Activated naive CD8-positive, alpha-beta T cell treated with anti-CD3 and anti-CD28 coated beads, Interleukin-2, amount 50 U/mL, for 16 hours (primary cell): Measurements from ENCODE around the gene NEURL3.

ENCODE experiments used
- DNase-seq: peaks from one replicate; pipeline ENCODE4 v3.0.0-alpha.2; 2020; ENCODE audit warnings: low read depth, low spot score

Gene NEURL3

GRCh38 chr2:96528006-96528699, 23.0 kb upstream of the NEURL3 start:
- peak; percentile 47 for DNase-seq

GRCh38 chr2:96527286-96528005, 22.3 kb upstream of the NEURL3 start:
- no peak for DNase-seq

GRCh38 chr2:96526615-96527285, 21.6 kb upstream of the NEURL3 start:
- DNase-seq, result no peak

GRCh38 chr2:96526101-96526591, 21.0 kb upstream of the NEURL3 start:
- no peak for DNase-seq

- no peak for DNase-seq
These were observed 20.0 kb upstream of the NEURL3 start for GRCh38 chr2:96525211-96525507.

- no peak for DNase-seq
These were observed 19.5 kb upstream of the NEURL3 start for GRCh38 chr2:96524482-96525210.

GRCh38 chr2:96523659-96524481, 18.7 kb upstream of the NEURL3 start:
- DNase-seq, result no peak

GRCh38 chr2:96522304-96523203, 17.4 kb upstream of the NEURL3 start:
- DNase-seq, result no peak

GRCh38 chr2:96521219-96521618, 16.1 kb upstream of the NEURL3 start:
- DNase-seq, result no peak

- DNase-seq, result no peak
These were observed 15.5 kb upstream of the NEURL3 start for GRCh38 chr2:96520697-96521096.

GRCh38 chr2:96520231-96520630, 15.1 kb upstream of the NEURL3 start:
- DNase-seq, result no peak

GRCh38 chr2:96517079-96517478, 11.9 kb upstream of the NEURL3 start:
- no peak for DNase-seq

GRCh38 chr2:96514521-96514920, 9.4 kb upstream of the NEURL3 start:
- DNase-seq, result no peak

GRCh38 chr2:96512341-96512740, 7.2 kb upstream of the NEURL3 start:
- no peak for DNase-seq

- no peak for DNase-seq
These were observed 6.7 kb upstream of the NEURL3 start for GRCh38 chr2:96511851-96512250.

- DNase-seq, result no peak
These were observed 5.9 kb upstream of the NEURL3 start for GRCh38 chr2:96510931-96511595.

- no peak for DNase-seq
These were observed 4.7 kb upstream of the NEURL3 start for GRCh38 chr2:96509847-96510230.

GRCh38 chr2:96509114-96509846, 4.1 kb upstream of the NEURL3 start:
- DNase-seq, result peak; percentile 37

GRCh38 chr2:96508521-96509113, 3.5 kb upstream of the NEURL3 start:
- DNase-seq, result no peak
